CD14-positive monocyte (primary cell): ENCODE measurements around the gene OMD. TPM values are rescaled to one million over a fixed set of nuclear protein-coding genes. Genes with fewer than 3 reads are reported as not detected.

Experiments used
- DNase-seq, 3 donors: peaks; one replicate each; pipeline ENCODE4 v3.0.0-alpha.2; 2011 to 2022
- H2AFZ ChIP-seq: 2 replicates; pipeline ENCODE4 v1.6.0; 2012; ENCODE audit warnings: mild to moderate bottlenecking, low read depth, low read length, inconsistent platforms; ENCODE audit not compliant: insufficient read depth, poor library complexity, severe bottlenecking
- H3K27ac ChIP-seq, 2 donors: 1 replicate in 1 of 2; 2 replicates in 1 of 2; pipeline ENCODE4 v1.5.1; 2012 to 2013; ENCODE audit warnings: low read length in 2 of 2, control low read depth in 1 of 2, inconsistent platforms in 1 of 2, low read depth in 1 of 2, mild to moderate bottlenecking in 1 of 2
- H3K27me3 ChIP-seq, 2 donors: one replicate each; pipeline versions ENCODE4 v1.6.0 to v1.6.1; 2011 to 2013; ENCODE audit warnings: low read length in 2 of 2; ENCODE audit not compliant: control insufficient read depth in 2 of 2, insufficient read depth in 2 of 2
- H3K36me3 ChIP-seq, 2 donors: replicated peaks in 1 of 2; 1 replicate in 1 of 2; 2 replicates in 1 of 2; pipeline versions ENCODE4 v1.5.1 to v1.6.1; 2012 to 2013; ENCODE audit warnings: low read length in 2 of 2, control low read depth in 1 of 2, inconsistent platforms in 1 of 2, mild to moderate bottlenecking in 1 of 2; ENCODE audit not compliant: insufficient read depth in 2 of 2, control insufficient read depth in 1 of 2
- H3K4me1 ChIP-seq, 2 donors: 1 replicate in 1 of 2; 2 replicates in 1 of 2; pipeline versions ENCODE4 v1.5.1 to v1.6.1; 2012 to 2013; ENCODE audit warnings: low read length in 2 of 2, control low read depth in 1 of 2, inconsistent platforms in 1 of 2, mild to moderate bottlenecking in 1 of 2, moderate library complexity in 1 of 2; ENCODE audit not compliant: insufficient read depth in 2 of 2, control insufficient read depth in 1 of 2
- H3K4me2 ChIP-seq: replicated peaks from 2 replicates; pipeline ENCODE3; 2012; ENCODE audit warnings: low read length, moderate library complexity, mild to moderate bottlenecking; ENCODE audit not compliant: poor library complexity, severe bottlenecking; ENCODE audit errors: extremely low read depth
- H3K4me3 ChIP-seq, 3 experiments: fragments of 200-600 bp in 1 of 3; sonication (generic) in 1 of 3; replicated peaks in 1 of 3; 1 replicate in 2 of 3; 2 replicates in 1 of 3; pipeline ENCODE4 v1.5.1; 2011 to 2013; ENCODE audit warnings: low read length in 3 of 3, mild to moderate bottlenecking in 3 of 3, control low read depth in 2 of 3, low read depth in 2 of 3, inconsistent platforms in 1 of 3, moderate library complexity in 1 of 3
- H3K79me2 ChIP-seq: 2 replicates; pipeline ENCODE4 v1.6.0; 2012; ENCODE audit warnings: mild to moderate bottlenecking, control low read depth, inconsistent platforms, low read length, moderate library complexity; ENCODE audit not compliant: insufficient read depth
- H3K9ac ChIP-seq: 2 replicates; pipeline ENCODE4 v1.6.0; 2017; ENCODE audit warnings: low read length, mild to moderate bottlenecking; ENCODE audit not compliant: insufficient read depth, poor library complexity, severe bottlenecking
- H3K9me3 ChIP-seq, 2 donors: replicated peaks in 1 of 2; 1 replicate in 1 of 2; 2 replicates in 1 of 2; pipeline versions ENCODE4 v1.5.1 to v1.6.1; 2012 to 2013; ENCODE audit warnings: low read length in 2 of 2, control low read depth in 1 of 2; ENCODE audit not compliant: control insufficient read depth in 1 of 2, insufficient read depth in 1 of 2
- H4K20me1 ChIP-seq: 2 replicates; pipeline ENCODE4 v1.6.0; 2012; ENCODE audit warnings: mild to moderate bottlenecking, low read length, control low read depth, moderate library complexity; ENCODE audit not compliant: insufficient read depth
- H3K27ac Mint-ChIP-seq, 7 donors: one replicate each; pipeline ENCODE4 v1.8.0; 2020; ENCODE audit warnings: mild to moderate bottlenecking in 7 of 7, mixed read lengths in 7 of 7, moderate library complexity in 6 of 7, inconsistent platforms in 2 of 7
- H3K27me3 Mint-ChIP-seq, 3 donors: one replicate each; pipeline ENCODE4 v1.8.0; 2021 to 2022; ENCODE audit warnings: low read depth in 3 of 3, mild to moderate bottlenecking in 3 of 3, mixed read lengths in 3 of 3, moderate library complexity in 3 of 3, inconsistent platforms in 1 of 3
- H3K36me3 Mint-ChIP-seq, 2 donors: one replicate each; pipeline ENCODE4 v1.8.0; 2020; ENCODE audit warnings: mixed read lengths in 2 of 2, inconsistent platforms in 1 of 2, mild to moderate bottlenecking in 1 of 2
- H3K4me1 Mint-ChIP-seq: one replicate; pipeline ENCODE4 v1.8.0; 2020; ENCODE audit warnings: mild to moderate bottlenecking, mixed read lengths
- H3K4me3 Mint-ChIP-seq, 2 donors: one replicate each; pipeline ENCODE4 v1.8.0; 2020; ENCODE audit warnings: mild to moderate bottlenecking in 2 of 2, mixed read lengths in 2 of 2, moderate library complexity in 1 of 2
- H3K9me3 Mint-ChIP-seq, 7 donors: one replicate each; pipeline ENCODE4 v1.8.0; 2020 to 2022; ENCODE audit warnings: mixed read lengths in 7 of 7, mild to moderate bottlenecking in 6 of 7, moderate library complexity in 6 of 7, inconsistent platforms in 2 of 7
- CTCF ChIP-seq: fragments of 200-600 bp; IDR thresholded peaks from one replicate; pipeline ENCODE4 v1.8.0; 2022; ENCODE audit warnings: antibody characterized with exemption, mild to moderate bottlenecking
- WGBS: methylation state at CpG from one replicate; pipeline ENCODE4 v1.1.5; 2013; ENCODE audit warnings: missing lambda C conversion rate; ENCODE audit not compliant: insufficient coverage; 5-methylcytosine and 5-hydroxymethylcytosine counted together
- intact Hi-C, 2 donors: fragments of 100-400 bp; cut with micrococcal nuclease; formaldehyde crosslinking; loops; one replicate each; pipeline versions ENCODE4 v1.15.0 to v1.15.1; 2023
- polyA plus RNA-seq, 3 donors: library from polyadenylated mRNA; depleted of rRNA in 1 of 3; unstranded in 2 of 3; stranded (reverse) in 1 of 3; fragments of 300-500 nt in 2 of 3; fragments of >200 nt in 1 of 3; fragmentation: Illumina TruSeq in 2 of 3; gene quantifications; 1 replicate in 2 of 3; 2 replicates in 1 of 3; pipeline ENCODE4 v1.2.3, GENCODE V29; 2012 to 2021

The OMD gene
- polyA plus RNA-seq, 3 donors, result not detected

- Mint-ChIP-seq H3K27me3 (peaks cover 0 to 2% (median 0%) of the 10 kb centered on the region in 3 donors), H3K9me3 (no peaks in the 10 kb centered on the region), H3K36me3 (peaks cover 0 to 3% of the 10 kb centered on the region in 2 donors), H3K4me3 (no peak overlapping the region), H3K4me1 (no peaks in the 10 kb centered on the region), H3K27ac (no peak overlapping the region)
- intact Hi-C loops, result no loop called here
- TF ChIP-seq CTCF, result no peak
- WGBS, result no CpG with 5 or more reads among the region's 2 CpGs
- Histone ChIP-seq H3K27ac (no peak overlapping the region), H3K27me3 (no peaks in the 10 kb centered on the region), H3K4me3 (no peak overlapping the region), H2AFZ (no peak overlapping the region), H3K9me3 (no peaks in the 10 kb centered on the region), H3K4me1 (no peaks in the 10 kb centered on the region), H3K9ac (no peak overlapping the region), H3K79me2 (no peaks in the 10 kb centered on the region), H3K4me2 (no peak overlapping the region), H4K20me1 (no peaks in the 10 kb centered on the region), H3K36me3 (no peaks in the 10 kb centered on the region)
- no peak for DNase-seq
Measured at GRCh38 chr9:92467511-92467910, 43.2 kb upstream of the OMD start.

- Mint-ChIP-seq H3K9me3 (no peaks in the 10 kb centered on the region), H3K4me3 (no peak overlapping the region), H3K27ac (no peak overlapping the region), H3K4me1 (no peaks in the 10 kb centered on the region), H3K36me3 (peaks cover 0 to 3% of the 10 kb centered on the region in 2 donors), H3K27me3 (peaks cover 0 to 2% (median 0%) of the 10 kb centered on the region in 3 donors)
- H3K27ac ChIP-seq, result no peak overlapping the region
- no peaks in the 10 kb centered on the region for H3K36me3 ChIP-seq
- H3K4me2 ChIP-seq, result no peak overlapping the region
- no peaks in the 10 kb centered on the region for H3K4me1 ChIP-seq
- no peak for DNase-seq
- H2AFZ ChIP-seq, result no peak overlapping the region
- intact Hi-C loops, result no loop called here
- TF ChIP-seq CTCF, result no peak
- no peaks in the 10 kb centered on the region for H3K9me3 ChIP-seq
- H3K79me2 ChIP-seq, result no peaks in the 10 kb centered on the region
- no peak overlapping the region for H3K4me3 ChIP-seq
- H4K20me1 ChIP-seq, result no peaks in the 10 kb centered on the region
- no peaks in the 10 kb centered on the region for H3K27me3 ChIP-seq
- WGBS, result 91% methylated on average over 1 of the region's 1 CpG
- no peak overlapping the region for H3K9ac ChIP-seq
Measured at GRCh38 chr9:92467041-92467440, 42.8 kb upstream of the OMD start.
